Endodermal cell (in vitro differentiated cells): Measurements from ENCODE around the gene CYBRD1. TPM values are rescaled to one million over a fixed set of nuclear protein-coding genes. Genes with fewer than 3 reads are reported as not detected.
A peak's percentile ranks its signal among the peaks of the same experiment; 100 is the strongest.

Source experiments
- DNase-seq: peaks from one replicate; pipeline ENCODE4 v3.0.0-alpha.2; 2017
- H3K27ac ChIP-seq: 2 replicates; pipeline ENCODE4 v1.5.1; 2013; ENCODE audit warnings: mild to moderate bottlenecking, low read depth, low read length, moderate library complexity
- H3K27me3 ChIP-seq: 2 replicates; pipeline ENCODE4 v1.6.1; 2013; ENCODE audit warnings: mild to moderate bottlenecking, low read length, moderate library complexity; ENCODE audit not compliant: insufficient read depth, control insufficient read depth, poor library complexity, severe bottlenecking
- H3K36me3 ChIP-seq: 2 replicates; pipeline ENCODE4 v1.7.0; 2013; ENCODE audit warnings: mild to moderate bottlenecking, low read length, moderate library complexity; ENCODE audit not compliant: control insufficient read depth, insufficient read depth
- H3K4me1 ChIP-seq: one replicate; pipeline ENCODE4 v1.7.0; 2013; ENCODE audit warnings: low read length; ENCODE audit not compliant: control insufficient read depth, insufficient read depth
- H3K4me3 ChIP-seq: 2 replicates; pipeline ENCODE4 v1.5.1; 2013; ENCODE audit warnings: mild to moderate bottlenecking, low read length, moderate library complexity
- H3K9ac ChIP-seq: 2 replicates; pipeline ENCODE4 v1.6.1; 2013; ENCODE audit warnings: mild to moderate bottlenecking, low read length, moderate library complexity; ENCODE audit not compliant: poor library complexity, severe bottlenecking; ENCODE audit errors: extremely low read depth
- H3K9me3 ChIP-seq: 2 replicates; pipeline ENCODE4 v1.6.1; 2013; ENCODE audit warnings: mild to moderate bottlenecking, low read length, moderate library complexity; ENCODE audit not compliant: control insufficient read depth
- H3K27ac Mint-ChIP-seq: 2 replicates; pipeline ENCODE4 v1.8.0; 2020; ENCODE audit warnings: mixed read lengths
- H3K27me3 Mint-ChIP-seq: 2 replicates; pipeline ENCODE4 v1.8.0; 2021; ENCODE audit warnings: mild to moderate bottlenecking, mixed read lengths; ENCODE audit not compliant: insufficient read depth
- H3K36me3 Mint-ChIP-seq: 2 replicates; pipeline ENCODE4 v1.8.0; 2020; ENCODE audit warnings: low read depth, mixed read lengths
- H3K4me1 Mint-ChIP-seq: 2 replicates; pipeline ENCODE4 v1.8.0; 2020; ENCODE audit warnings: mixed read lengths
- H3K4me3 Mint-ChIP-seq: 2 replicates; pipeline ENCODE4 v1.8.0; 2020; ENCODE audit warnings: mild to moderate bottlenecking, moderate library complexity, mixed read lengths
- H3K9me3 Mint-ChIP-seq: 2 replicates; pipeline ENCODE4 v1.8.0; 2020; ENCODE audit warnings: mild to moderate bottlenecking, mixed read lengths
- CTCF ChIP-seq: fragments of 200-600 bp; sonication (generic); conservative IDR thresholded peaks from 2 replicates; pipeline ENCODE4 v1.5.0; 2021; ENCODE audit warnings: antibody characterized with exemption, mild to moderate bottlenecking
- WGBS, 2 experiments: methylation state at CpG; one replicate each; pipeline versions ENCODE4 v1.1.5 to v1.1.7; 2013; ENCODE audit warnings: missing lambda C conversion rate in 2 of 2, mixed read lengths in 1 of 2; ENCODE audit not compliant: insufficient coverage in 1 of 2, insufficient read length in 1 of 2; 5-methylcytosine and 5-hydroxymethylcytosine counted together
- total RNA-seq, 2 donors: library from RNA; stranded (reverse); fragmentation: NEBNext Ultra II Directional in 1 of 2; extraction: Animal tissue kit (Norgen Biotek cat#: 25700) in 1 of 2; gene quantifications; 2 replicates in 1 of 2; 3 replicates in 1 of 2; pipeline ENCODE4 v1.2.1, GENCODE V29; 2021

CYBRD1 gene
- total RNA-seq, 2 donors from 2014 or later: 3.3 to 4.7 TPM

GRCh38 chr2:171595896-171596295 is 73.6 kb downstream of the CYBRD1 start:
- H3K4me1 ChIP-seq: no peaks in the 10 kb centered on the region
- Mint-ChIP-seq H3K36me3 (no peaks in the 10 kb centered on the region), H3K27ac (no peak overlapping the region), H3K4me1 (no peaks in the 10 kb centered on the region), H3K9me3 (peaks cover 3% of the 10 kb centered on the region), H3K4me3 (no peak overlapping the region), H3K27me3 (peaks cover 26% of the 10 kb centered on the region)
- WGBS, 2 experiments: 69 to 91% methylated on average over 1 to 2 of the region's 2 CpGs
- H3K36me3 ChIP-seq: no peaks in the 10 kb centered on the region
- H3K9ac ChIP-seq: no peak overlapping the region
- no peak overlapping the region for H3K27ac ChIP-seq
- H3K4me3 ChIP-seq: no peak overlapping the region
- H3K9me3 ChIP-seq: no peaks in the 10 kb centered on the region
- no peak for TF ChIP-seq CTCF
- H3K27me3 ChIP-seq: peaks cover 20% of the 10 kb centered on the region
- DNase-seq: no peak

GRCh38 chr2:171598713-171599319 is 76.5 kb downstream of the CYBRD1 start:
- H3K4me1 Mint-ChIP-seq: peaks cover 5% of the 10 kb centered on the region
- TF ChIP-seq CTCF: peak; percentile 87
- Histone ChIP-seq H3K4me3 (no peak overlapping the region), H3K27ac (no peak overlapping the region), H3K9ac (no peak overlapping the region), H3K9me3 (no peaks in the 10 kb centered on the region), H3K36me3 (no peaks in the 10 kb centered on the region), H3K27me3 (peaks cover 20% of the 10 kb centered on the region), H3K4me1 (no peaks in the 10 kb centered on the region)
- H3K36me3 Mint-ChIP-seq: no peaks in the 10 kb centered on the region
- H3K9me3 Mint-ChIP-seq: peaks cover 3% of the 10 kb centered on the region
- no peak overlapping the region for H3K4me3 Mint-ChIP-seq
- 40 to 83% methylated on average over 1 to 7 of the region's 7 CpGs for WGBS, 2 experiments
- H3K27me3 Mint-ChIP-seq: peaks cover 26% of the 10 kb centered on the region
- DNase-seq: peak; percentile 63
- H3K27ac Mint-ChIP-seq: no peak overlapping the region

- Histone ChIP-seq H3K4me3 (no peak overlapping the region), H3K4me1 (no peaks in the 10 kb centered on the region), H3K27me3 (peaks cover 20% of the 10 kb centered on the region), H3K9ac (no peak overlapping the region), H3K36me3 (no peaks in the 10 kb centered on the region), H3K27ac (no peak overlapping the region), H3K9me3 (no peaks in the 10 kb centered on the region)
- no peak for DNase-seq
- Mint-ChIP-seq H3K27ac (no peak overlapping the region), H3K9me3 (no peaks in the 10 kb centered on the region), H3K4me3 (no peak overlapping the region), H3K4me1 (peaks cover 5% of the 10 kb centered on the region), H3K36me3 (no peaks in the 10 kb centered on the region), H3K27me3 (peaks cover 22% of the 10 kb centered on the region)
- no peak for TF ChIP-seq CTCF
Measured at GRCh38 chr2:171600126-171600525, 77.9 kb downstream of the CYBRD1 start.
